Naive thymus-derived CD8-positive, alpha-beta T cell (primary cell): Measurements from ENCODE around the gene ALDH3A2. TPM values are rescaled to one million over a fixed set of nuclear protein-coding genes. Genes with fewer than 3 reads are reported as not detected.

Source experiments
- ATAC-seq, 2 donors: fragments of 150-1000 bp; cut with Tn5 transposase in 1 of 2; sonication (Bioruptor Pico), chemical (Tn5 transposase) in 1 of 2; 1 replicate in 1 of 2; 2 replicates in 1 of 2; pipeline ENCODE4 v1.10.0; 2021; ENCODE audit warnings: mild to moderate bottlenecking in 2 of 2, moderate library complexity in 2 of 2
- POLR2A ChIA-PET: fragments of 350-600 bp; sonication (Branson Sonifier 250); formaldehyde crosslinking; loops from one replicate; lab custom pipeline; 2021; ENCODE audit warnings: antibody characterized with exemption; lab: Charles Lee
- DNase-seq, 10 donors: peaks; one replicate each; pipeline versions ENCODE4 v3.0.0 to v3.0.0-alpha.2; 2020 to 2022
- H3K27ac Mint-ChIP-seq, 10 donors: one replicate each; pipeline ENCODE4 v1.8.0; 2020 to 2022; ENCODE audit warnings: mild to moderate bottlenecking in 10 of 10, mixed read lengths in 10 of 10, moderate library complexity in 4 of 10, inconsistent platforms in 1 of 10
- H3K27me3 Mint-ChIP-seq, 5 donors: one replicate each; pipeline ENCODE4 v1.8.0; 2021 to 2022; ENCODE audit warnings: mixed read lengths in 5 of 5
- H3K36me3 Mint-ChIP-seq, 3 donors: one replicate each; pipeline ENCODE4 v1.8.0; 2020 to 2022; ENCODE audit warnings: mixed read lengths in 3 of 3, mild to moderate bottlenecking in 2 of 3, inconsistent platforms in 1 of 3
- H3K4me1 Mint-ChIP-seq, 4 donors: one replicate each; pipeline ENCODE4 v1.8.0; 2021 to 2022; ENCODE audit warnings: mixed read lengths in 4 of 4
- H3K4me3 Mint-ChIP-seq, 10 donors: one replicate each; pipeline ENCODE4 v1.8.0; 2020 to 2022; ENCODE audit warnings: mild to moderate bottlenecking in 10 of 10, mixed read lengths in 10 of 10, moderate library complexity in 6 of 10, inconsistent platforms in 1 of 10
- H3K9me3 Mint-ChIP-seq, 9 donors: one replicate each; pipeline ENCODE4 v1.8.0; 2020 to 2022; ENCODE audit warnings: mixed read lengths in 9 of 9, mild to moderate bottlenecking in 3 of 9, inconsistent platforms in 1 of 9, moderate library complexity in 1 of 9
- polyA plus RNA-seq, 3 donors: library from polyadenylated mRNA; unstranded; fragments of 300-500 nt; fragmentation: Illumina TruSeq; gene quantifications; one replicate each; pipeline ENCODE4 v1.2.3, GENCODE V29; 2021
- total RNA-seq, 8 experiments: library from RNA in 2 of 8; stranded (reverse) in 2 of 8; gene quantifications; one replicate each; pipeline ENCODE4 v1.2.3 and lab custom pipeline; 2021 to 2026

Gene ALDH3A2
- total and polyA plus RNA-seq, 5 experiments from 2014 or later: 20.6 to 67.0 (median 23.6) TPM

- Mint-ChIP-seq H3K27ac (no peak overlapping the region), H3K36me3 (no peaks in the 10 kb centered on the region), H3K4me3 (no peak overlapping the region), H3K4me1 (peaks cover 0 to 4% (median under 1%) of the 10 kb centered on the region in 4 donors), H3K9me3 (no peaks in the 10 kb centered on the region), H3K27me3 (no peaks in the 10 kb centered on the region)
- POLR2A ChIA-PET: no interaction called here
- no peak for ATAC-seq
- no peak for DNase-seq
Observed at GRCh38 chr17:19713901-19714361, 65.4 kb downstream of the ALDH3A2 start.

- no peaks in the 10 kb centered on the region for H3K9me3 Mint-ChIP-seq
- POLR2A ChIA-PET: no interaction called here
- no peaks in the 10 kb centered on the region for H3K27me3 Mint-ChIP-seq
- no peak overlapping the region for H3K27ac Mint-ChIP-seq
- no peak overlapping the region for H3K4me3 Mint-ChIP-seq
- DNase-seq (no peak), ATAC-seq (no peak)
- H3K4me1 Mint-ChIP-seq: peaks cover 0 to 4% (median 2%) of the 10 kb centered on the region in 4 donors
- no peaks in the 10 kb centered on the region for H3K36me3 Mint-ChIP-seq
Observed at GRCh38 chr17:19714542-19715411, 66.2 kb downstream of the ALDH3A2 start.

GRCh38 chr17:19716108-19717030 lies 67.8 kb downstream of the ALDH3A2 start, which contains the start of gene SLC47A2:
Gene SLC47A2 (minus strand): TSS chr17:19716584. CDS start chr17:19716555, 29 bp downstream.
- POLR2A ChIA-PET: no interaction called here
- H3K36me3 Mint-ChIP-seq: no peaks in the 10 kb centered on the region
- peak within 1 kb of the TSS in 2 of 10 donors; percentile 13 to 48 for H3K27ac Mint-ChIP-seq
- DNase-seq (no peak), ATAC-seq (no peak)
- H3K4me3 Mint-ChIP-seq: no peak within 1 kb of the TSS
- H3K4me1 Mint-ChIP-seq: peaks cover 0 to 7% (median under 1%) of the 10 kb centered on the region in 4 donors
- H3K27me3 Mint-ChIP-seq: no peaks in the 10 kb centered on the region
- no peaks in the 10 kb centered on the region for H3K9me3 Mint-ChIP-seq

GRCh38 chr17:19717031-19717360 lies 68.4 kb downstream of the ALDH3A2 start:
- Mint-ChIP-seq H3K27me3 (no peaks in the 10 kb centered on the region), H3K9me3 (no peaks in the 10 kb centered on the region), H3K36me3 (no peaks in the 10 kb centered on the region), H3K4me1 (peaks cover 0 to 7% (median under 1%) of the 10 kb centered on the region in 4 donors), H3K27ac (no peak overlapping the region), H3K4me3 (no peak overlapping the region)
- no peak for DNase-seq
- ATAC-seq: no peak
- POLR2A ChIA-PET: no interaction called here

- no peak overlapping the region for H3K4me3 Mint-ChIP-seq
- H3K36me3 Mint-ChIP-seq: no peaks in the 10 kb centered on the region
- DNase-seq (no peak), ATAC-seq (no peak)
- H3K9me3 Mint-ChIP-seq: no peaks in the 10 kb centered on the region
- H3K27me3 Mint-ChIP-seq: no peaks in the 10 kb centered on the region
- H3K27ac Mint-ChIP-seq: peak overlapping the region in 2 of 10 donors; percentile 48 to 73
- POLR2A ChIA-PET: no interaction called here
- peaks cover 0 to 9% (median 3%) of the 10 kb centered on the region in 4 donors for H3K4me1 Mint-ChIP-seq
Observed at GRCh38 chr17:19717411-19717908, 68.9 kb downstream of the ALDH3A2 start.

- H3K4me1 Mint-ChIP-seq: peaks cover 0 to 12% (median 4%) of the 10 kb centered on the region in 4 donors
- POLR2A ChIA-PET: no interaction called here
- H3K4me3 Mint-ChIP-seq: no peak overlapping the region
- no peaks in the 10 kb centered on the region for H3K9me3 Mint-ChIP-seq
- H3K27ac Mint-ChIP-seq: peak overlapping the region in 3 of 10 donors; percentile 42 to 73 (median 48)
- ATAC-seq (no peak), DNase-seq (no peak)
- no peaks in the 10 kb centered on the region for H3K36me3 Mint-ChIP-seq
- H3K27me3 Mint-ChIP-seq: no peaks in the 10 kb centered on the region
Observed at GRCh38 chr17:19718041-19718612, 69.6 kb downstream of the ALDH3A2 start.

- peak in 1 of 10 donors; percentile 45 for DNase-seq
- Mint-ChIP-seq H3K36me3 (no peaks in the 10 kb centered on the region), H3K27me3 (no peaks in the 10 kb centered on the region), H3K27ac (peak overlapping the region in 2 of 10 donors; percentile 28 to 29), H3K9me3 (no peaks in the 10 kb centered on the region), H3K4me3 (no peak overlapping the region), H3K4me1 (peaks cover 1 to 13% (median 4%) of the 10 kb centered on the region in 4 donors)
- no peak for ATAC-seq
- POLR2A ChIA-PET: no interaction called here
Observed at GRCh38 chr17:19718613-19719354, 70.2 kb downstream of the ALDH3A2 start.

GRCh38 chr17:19719355-19720209 lies 71.0 kb downstream of the ALDH3A2 start:
- Mint-ChIP-seq H3K9me3 (no peaks in the 10 kb centered on the region), H3K36me3 (no peaks in the 10 kb centered on the region), H3K4me1 (peaks cover 2 to 21% (median 11%) of the 10 kb centered on the region in 4 donors), H3K4me3 (no peak overlapping the region), H3K27me3 (no peaks in the 10 kb centered on the region), H3K27ac (peak overlapping the region in 2 of 10 donors; percentile 28 to 86)
- POLR2A ChIA-PET: no interaction called here
- no peak for ATAC-seq
- DNase-seq: peak in 1 of 10 donors; percentile 35

GRCh38 chr17:19720210-19720475 lies 71.6 kb downstream of the ALDH3A2 start:
- Mint-ChIP-seq H3K9me3 (no peaks in the 10 kb centered on the region), H3K36me3 (no peaks in the 10 kb centered on the region), H3K4me3 (no peak overlapping the region), H3K4me1 (peaks cover 4 to 25% (median 15%) of the 10 kb centered on the region in 4 donors), H3K27me3 (no peaks in the 10 kb centered on the region), H3K27ac (no peak overlapping the region)
- POLR2A ChIA-PET: no interaction called here
- DNase-seq (peak in 1 of 10 donors; percentile 43), ATAC-seq (no peak)

- Mint-ChIP-seq H3K27ac (peak overlapping the region in 3 of 10 donors; percentile 8 to 66 (median 51)), H3K27me3 (no peaks in the 10 kb centered on the region), H3K4me1 (peaks cover 11 to 32% (median 21%) of the 10 kb centered on the region in 4 donors), H3K36me3 (no peaks in the 10 kb centered on the region), H3K4me3 (no peak overlapping the region), H3K9me3 (no peaks in the 10 kb centered on the region)
- no peak for ATAC-seq
- peak in 1 of 10 donors; percentile 46 for DNase-seq
- POLR2A ChIA-PET: interaction anchor here (1.2 kb wide), 1 partner anchor 72 kb away, joined by 4 read pairs; the partner anchor contains the start of gene ALDH3A2
Observed at GRCh38 chr17:19720631-19721426, 72.3 kb downstream of the ALDH3A2 start.
